Activated T-cell treated with anti-CD3 and anti-CD28 coated beads, Interleukin-2, amount 50 U/mL, for 4 hours (primary cell): Measurements from ENCODE around the gene RIN3. TPM values are rescaled to one million over a fixed set of nuclear protein-coding genes. Genes with fewer than 3 reads are reported as not detected.
A peak's percentile ranks its signal among the peaks of the same experiment; 100 is the strongest.

Experiments
- ATAC-seq, 2 donors: fragments of 200-7000 bp; cut with Tn5 transposase; one replicate each; pipeline ENCODE4 v1.10.0; 2021
- DNase-seq: peaks from one replicate; pipeline ENCODE4 v3.0.0-alpha.2; 2020
- H3K27me3 Mint-ChIP-seq: one replicate; pipeline ENCODE4 v1.8.0; 2021; ENCODE audit warnings: low read depth, mixed read lengths
- H3K36me3 Mint-ChIP-seq: one replicate; pipeline ENCODE4 v1.8.0; 2022; ENCODE audit warnings: mixed read lengths; ENCODE audit not compliant: insufficient read depth
- H3K4me1 Mint-ChIP-seq: one replicate; pipeline ENCODE4 v1.8.0; 2021; ENCODE audit warnings: low read depth, mixed read lengths
- H3K4me3 Mint-ChIP-seq: one replicate; pipeline ENCODE4 v1.8.0; 2021; ENCODE audit warnings: mild to moderate bottlenecking, moderate library complexity, mixed read lengths
- H3K9me3 Mint-ChIP-seq: one replicate; pipeline ENCODE4 v1.8.0; 2021; ENCODE audit warnings: mixed read lengths
- total RNA-seq, 3 donors: library from RNA; stranded (reverse); gene quantifications; one replicate each; pipeline ENCODE4 v1.2.1, GENCODE V29; 2021

The RIN3 gene
- total RNA-seq, 3 donors from 2014 or later, result 14.2 to 24.3 (median 18.5) TPM

DNA sequence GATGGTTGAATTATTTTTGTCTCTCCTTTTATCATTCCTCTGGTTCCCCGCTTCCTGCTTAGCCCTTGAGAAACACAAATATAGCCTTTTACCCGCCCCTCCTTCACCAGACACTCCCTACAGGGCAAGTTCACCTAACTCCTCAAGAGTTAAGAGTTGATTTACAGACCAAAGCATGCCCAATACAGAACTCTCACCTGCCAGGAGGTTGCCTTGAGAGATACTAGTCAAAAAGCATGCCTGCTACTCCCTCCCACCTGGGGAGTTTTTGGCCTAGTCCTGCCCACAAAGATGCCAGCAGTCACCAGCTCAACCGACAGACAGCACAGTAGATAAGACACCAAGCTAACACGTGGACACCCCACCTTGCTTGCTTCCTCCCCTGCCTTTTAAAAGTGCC lies 223.6 kb downstream of the RIN3 start:
- no peaks in the 10 kb centered on the region for H3K27me3 Mint-ChIP-seq
- no peak for DNase-seq
- H3K36me3 Mint-ChIP-seq, result peaks cover 4% of the 10 kb centered on the region
- peaks cover 11% of the 10 kb centered on the region for H3K4me1 Mint-ChIP-seq
- no peak overlapping the region for H3K4me3 Mint-ChIP-seq
- no peaks in the 10 kb centered on the region for H3K9me3 Mint-ChIP-seq
- ATAC-seq, result peak in 1 of 2 donors; percentile 34

DNA sequence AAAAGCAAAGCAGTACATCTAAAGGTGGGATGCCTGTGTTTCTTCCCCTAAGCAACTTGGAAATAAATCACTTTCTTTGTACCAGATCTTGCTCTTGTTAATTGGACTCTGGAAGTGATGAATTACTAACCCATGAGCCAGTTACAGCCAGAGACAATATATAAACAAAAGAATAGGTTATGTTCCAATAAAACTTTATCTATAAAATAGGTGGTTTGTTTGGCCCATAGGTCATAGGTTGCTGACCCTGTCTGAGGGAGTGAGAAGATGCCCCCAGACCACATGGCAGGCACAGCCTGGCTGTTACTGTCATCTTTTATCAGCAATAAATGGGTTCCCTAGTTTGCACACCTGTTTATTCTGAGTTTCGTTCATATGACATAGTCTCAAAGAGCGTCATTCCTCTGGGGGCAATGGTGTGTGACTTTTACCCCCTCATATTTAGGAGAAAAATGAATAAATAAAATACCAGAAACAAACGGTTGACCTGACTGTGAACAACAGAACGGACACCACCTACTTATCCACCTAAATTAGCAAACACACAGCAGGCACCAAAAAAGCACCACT lies 224.1 kb downstream of the RIN3 start:
- Mint-ChIP-seq H3K4me1 (peaks cover 11% of the 10 kb centered on the region), H3K27me3 (no peaks in the 10 kb centered on the region), H3K4me3 (no peak overlapping the region), H3K36me3 (no peaks in the 10 kb centered on the region), H3K9me3 (no peaks in the 10 kb centered on the region)
- no peak for DNase-seq
- no peak for ATAC-seq

Other genes with a start within 250 kb of the RIN3 start
- gene SLC24A4, start 190.6 kb upstream of the RIN3 start, total RNA-seq, result under 1 TPM in 1 of 3 donors, not detected in 2; 0.03 TPM
- gene LGMN, start 234.8 kb downstream of the RIN3 start, total RNA-seq, result 1 to 10 TPM; 2.9 to 4.8 (median 3.3) TPM